HEK293 (cell line): ENCODE data around the gene NUSAP1.

Experiments
- CTCF ChIA-PET: fragments of 350-600 bp; formaldehyde crosslinking; extraction: SDS; loops from one replicate; lab custom pipeline; 2021; ENCODE audit warnings: antibody characterized with exemption; lab: Yijun Ruan, JAX
- POLR2A ChIA-PET: fragments of 300-600 bp; formaldehyde crosslinking; extraction: SDS; loops from one replicate; lab custom pipeline; 2020; ENCODE audit warnings: antibody characterized with exemption, inconsistent platforms; lab: Yijun Ruan, JAX
- H3K27ac ChIP-seq: fragments of 200-500 bp; sonication (Bioruptor generic); 2 replicates; pipeline ENCODE4 v1.5.1; 2014; ENCODE audit warnings: low read depth, low read length, control low read depth, inconsistent platforms; ENCODE audit errors: extremely low read depth
- H3K36me3 ChIP-seq, 2 experiments: fragments of 200-500 bp in 1 of 2; sonication (Bioruptor generic) in 1 of 2; 1 replicate in 1 of 2; 2 replicates in 1 of 2; pipeline ENCODE4 v1.5.1; 2014 to 2017; ENCODE audit warnings: inconsistent platforms in 2 of 2, low read length in 2 of 2; ENCODE audit not compliant: control insufficient read depth in 2 of 2, insufficient read depth in 1 of 2
- H3K4me1 ChIP-seq: fragments of 200-500 bp; sonication (Bioruptor generic); 2 replicates; pipeline ENCODE4 v1.5.1; 2014; ENCODE audit warnings: mild to moderate bottlenecking, low read length, inconsistent platforms; ENCODE audit not compliant: control insufficient read depth, insufficient read depth
- H3K4me3 ChIP-seq: 2 replicates; pipeline ENCODE4 v1.5.1; 2011; ENCODE audit warnings: low read depth, mild to moderate bottlenecking, control low read depth, low read length, moderate library complexity
- H3K9me3 ChIP-seq: fragments of 200-500 bp; sonication (Bioruptor generic); 2 replicates; pipeline ENCODE4 v1.5.1; 2014; ENCODE audit warnings: low read depth, low read length, inconsistent platforms; ENCODE audit not compliant: control insufficient read depth, insufficient read depth
- GLI4 ChIP-seq: fragments of 450-650 bp; formaldehyde crosslinking; IDR thresholded peaks from 2 replicates; pipeline ENCODE4 v1.5.1; 2016; ENCODE audit warnings: missing biosample characterization, missing genetic modification characterization
- HOXD13 ChIP-seq: sonication (generic); formaldehyde crosslinking; IDR thresholded peaks from 2 replicates; pipeline ENCODE4 v1.8.0; 2022; ENCODE audit warnings: missing genetic modification reagents, borderline replicate concordance
- KLF7 ChIP-seq: fragments of 450-650 bp; formaldehyde crosslinking; IDR thresholded peaks from 2 replicates; pipeline ENCODE4 v1.5.1; 2016; ENCODE audit warnings: missing biosample characterization, missing genetic modification characterization, borderline replicate concordance
- OSR2 ChIP-seq: fragments of 450-650 bp; formaldehyde crosslinking; IDR thresholded peaks from 2 replicates; pipeline ENCODE4 v1.5.1; 2016; ENCODE audit warnings: missing biosample characterization, missing genetic modification characterization
- YY1 ChIP-seq: fragments of 450-650 bp; formaldehyde crosslinking; IDR thresholded peaks from 2 replicates; pipeline ENCODE4 v1.5.1; 2018; ENCODE audit warnings: missing biosample characterization, missing genetic modification characterization
- YY2 ChIP-seq: fragments of 450-650 bp; formaldehyde crosslinking; IDR thresholded peaks from 2 replicates; pipeline ENCODE4 v1.5.1; 2016; ENCODE audit warnings: missing biosample characterization, missing genetic modification characterization
- ZBTB1 ChIP-seq: fragments of 450-650 bp; formaldehyde crosslinking; IDR thresholded peaks from 2 replicates; pipeline ENCODE4 v1.5.1; 2016; ENCODE audit warnings: missing biosample characterization, missing genetic modification characterization
- ZBTB21 ChIP-seq: fragments of 450-650 bp; formaldehyde crosslinking; IDR thresholded peaks from 2 replicates; pipeline ENCODE4 v1.5.1; 2017; ENCODE audit warnings: missing biosample characterization, missing genetic modification characterization
- ZBTB8A ChIP-seq: fragments of 450-650 bp; formaldehyde crosslinking; IDR thresholded peaks from 2 replicates; pipeline ENCODE4 v1.5.1; 2016; ENCODE audit warnings: missing biosample characterization, missing genetic modification characterization
- ZNF155 ChIP-seq: fragments of 450-650 bp; formaldehyde crosslinking; IDR thresholded peaks from 2 replicates; pipeline ENCODE4 v1.5.1; 2016; ENCODE audit warnings: missing biosample characterization, missing genetic modification characterization
- ZNF221 ChIP-seq: fragments of 450-650 bp; formaldehyde crosslinking; IDR thresholded peaks from 2 replicates; pipeline ENCODE4 v1.5.1; 2017; ENCODE audit warnings: missing biosample characterization, missing genetic modification characterization, borderline replicate concordance
- ZNF24 ChIP-seq: fragments of 450-650 bp; formaldehyde crosslinking; IDR thresholded peaks from 2 replicates; pipeline ENCODE4 v1.5.1; 2016; ENCODE audit warnings: missing biosample characterization, missing genetic modification characterization
- ZNF423 ChIP-seq: fragments of 450-650 bp; formaldehyde crosslinking; IDR thresholded peaks from 2 replicates; pipeline ENCODE4 v1.5.1; 2016; ENCODE audit warnings: missing biosample characterization, missing genetic modification characterization
- ZNF701 ChIP-seq: fragments of 450-650 bp; formaldehyde crosslinking; IDR thresholded peaks from 2 replicates; pipeline ENCODE4 v1.5.1; 2016; ENCODE audit warnings: missing biosample characterization, missing genetic modification characterization
- ZNF776 ChIP-seq: fragments of 450-650 bp; formaldehyde crosslinking; IDR thresholded peaks from 2 replicates; pipeline ENCODE4 v1.5.0; 2017; ENCODE audit warnings: missing biosample characterization, missing genetic modification characterization, borderline replicate concordance
- ZSCAN23 ChIP-seq: fragments of 450-650 bp; formaldehyde crosslinking; IDR thresholded peaks from 2 replicates; pipeline ENCODE4 v1.5.1; 2016; ENCODE audit warnings: missing biosample characterization, missing genetic modification characterization
- TF ChIP-seq, protein P1 (sequence below): fragments of 450-650 bp; formaldehyde crosslinking; IDR thresholded peaks from 2 replicates; pipeline ENCODE4 v1.5.0; 2017; ENCODE audit warnings: missing biosample characterization, missing genetic modification characterization, borderline replicate concordance
- TF ChIP-seq, protein P2 (sequence below): fragments of 450-650 bp; formaldehyde crosslinking; IDR thresholded peaks from 2 replicates; pipeline ENCODE4 v1.5.1; 2016; ENCODE audit warnings: missing biosample characterization, missing genetic modification characterization
- TF ChIP-seq, protein P3 (sequence below): fragments of 450-650 bp; formaldehyde crosslinking; IDR thresholded peaks from 2 replicates; pipeline ENCODE4 v1.5.1; 2016; ENCODE audit warnings: missing biosample characterization, missing genetic modification characterization
- TF ChIP-seq, protein P4 (sequence below): fragments of 450-650 bp; formaldehyde crosslinking; IDR thresholded peaks from 2 replicates; pipeline ENCODE4 v1.5.1; 2016; ENCODE audit warnings: missing biosample characterization, missing genetic modification characterization
- TF ChIP-seq, protein P5 (sequence below): fragments of 450-650 bp; formaldehyde crosslinking; IDR thresholded peaks from 2 replicates; pipeline ENCODE4 v1.5.1; 2016; ENCODE audit warnings: missing biosample characterization, missing genetic modification characterization
- TF ChIP-seq, protein P6 (sequence below): fragments of 450-650 bp; formaldehyde crosslinking; IDR thresholded peaks from 2 replicates; pipeline ENCODE4 v1.5.1; 2017; ENCODE audit warnings: missing biosample characterization, missing genetic modification characterization

The NUSAP1 gene

DNA sequence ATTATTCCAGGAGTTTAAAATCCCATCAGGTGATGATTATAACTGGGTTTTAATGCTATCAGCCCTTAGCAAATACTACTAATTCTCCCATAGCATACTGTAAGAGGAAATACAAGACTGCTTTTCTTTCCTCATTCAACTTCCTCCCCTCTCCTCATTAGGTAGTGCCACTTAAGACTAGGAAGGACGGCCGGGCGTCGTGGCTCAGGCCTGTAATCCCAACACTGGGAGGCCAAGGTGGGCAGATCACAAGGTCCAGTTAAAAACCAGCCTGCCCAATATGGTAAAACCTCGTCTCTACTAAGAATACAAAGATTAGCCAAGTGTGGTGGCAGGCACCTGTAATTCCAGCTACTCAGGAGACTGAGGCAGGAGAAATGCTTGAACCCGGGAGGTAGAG lies 55.0 kb downstream of the NUSAP1 start:
- Histone ChIP-seq H3K4me3 (no peak overlapping the region), H3K4me1 (no peaks in the 10 kb centered on the region), H3K9me3 (no peaks in the 10 kb centered on the region), H3K36me3 (peaks cover 5 to 8% of the 10 kb centered on the region in 2 experiments; a peak in 2 of 3 replicates), H3K27ac (no peak overlapping the region)
- ChIA-PET POLR2A (no interaction called here), CTCF (interaction anchor here (0.7 kb wide), 1 partner anchor 94 kb away, joined by 3 read pairs; no protein-coding TSS in a partner anchor)
- no peak for TF ChIP-seq ZBTB8A (tag by site-specific recombination)
- TF ChIP-seq, protein P1, sequence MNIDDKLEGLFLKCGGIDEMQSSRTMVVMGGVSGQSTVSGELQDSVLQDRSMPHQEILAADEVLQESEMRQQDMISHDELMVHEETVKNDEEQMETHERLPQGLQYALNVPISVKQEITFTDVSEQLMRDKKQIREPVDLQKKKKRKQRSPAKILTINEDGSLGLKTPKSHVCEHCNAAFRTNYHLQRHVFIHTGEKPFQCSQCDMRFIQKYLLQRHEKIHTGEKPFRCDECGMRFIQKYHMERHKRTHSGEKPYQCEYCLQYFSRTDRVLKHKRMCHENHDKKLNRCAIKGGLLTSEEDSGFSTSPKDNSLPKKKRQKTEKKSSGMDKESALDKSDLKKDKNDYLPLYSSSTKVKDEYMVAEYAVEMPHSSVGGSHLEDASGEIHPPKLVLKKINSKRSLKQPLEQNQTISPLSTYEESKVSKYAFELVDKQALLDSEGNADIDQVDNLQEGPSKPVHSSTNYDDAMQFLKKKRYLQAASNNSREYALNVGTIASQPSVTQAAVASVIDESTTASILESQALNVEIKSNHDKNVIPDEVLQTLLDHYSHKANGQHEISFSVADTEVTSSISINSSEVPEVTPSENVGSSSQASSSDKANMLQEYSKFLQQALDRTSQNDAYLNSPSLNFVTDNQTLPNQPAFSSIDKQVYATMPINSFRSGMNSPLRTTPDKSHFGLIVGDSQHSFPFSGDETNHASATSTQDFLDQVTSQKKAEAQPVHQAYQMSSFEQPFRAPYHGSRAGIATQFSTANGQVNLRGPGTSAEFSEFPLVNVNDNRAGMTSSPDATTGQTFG (tag by site-specific recombination): no peak
- TF ChIP-seq YY2: no peak
- no peak for TF ChIP-seq YY1
- no peak for TF ChIP-seq HOXD13 (CRISPR knock-in tag)
- no peak for TF ChIP-seq ZNF776
- TF ChIP-seq ZBTB1: no peak
- TF ChIP-seq ZNF423 (tag by site-specific recombination): no peak
- no peak for TF ChIP-seq ZNF155
- TF ChIP-seq ZNF24 (tag by site-specific recombination): no peak
- TF ChIP-seq ZSCAN23 (tag by site-specific recombination): no peak
- TF ChIP-seq GLI4 (tag by site-specific recombination): no peak
- TF ChIP-seq, protein P2, sequence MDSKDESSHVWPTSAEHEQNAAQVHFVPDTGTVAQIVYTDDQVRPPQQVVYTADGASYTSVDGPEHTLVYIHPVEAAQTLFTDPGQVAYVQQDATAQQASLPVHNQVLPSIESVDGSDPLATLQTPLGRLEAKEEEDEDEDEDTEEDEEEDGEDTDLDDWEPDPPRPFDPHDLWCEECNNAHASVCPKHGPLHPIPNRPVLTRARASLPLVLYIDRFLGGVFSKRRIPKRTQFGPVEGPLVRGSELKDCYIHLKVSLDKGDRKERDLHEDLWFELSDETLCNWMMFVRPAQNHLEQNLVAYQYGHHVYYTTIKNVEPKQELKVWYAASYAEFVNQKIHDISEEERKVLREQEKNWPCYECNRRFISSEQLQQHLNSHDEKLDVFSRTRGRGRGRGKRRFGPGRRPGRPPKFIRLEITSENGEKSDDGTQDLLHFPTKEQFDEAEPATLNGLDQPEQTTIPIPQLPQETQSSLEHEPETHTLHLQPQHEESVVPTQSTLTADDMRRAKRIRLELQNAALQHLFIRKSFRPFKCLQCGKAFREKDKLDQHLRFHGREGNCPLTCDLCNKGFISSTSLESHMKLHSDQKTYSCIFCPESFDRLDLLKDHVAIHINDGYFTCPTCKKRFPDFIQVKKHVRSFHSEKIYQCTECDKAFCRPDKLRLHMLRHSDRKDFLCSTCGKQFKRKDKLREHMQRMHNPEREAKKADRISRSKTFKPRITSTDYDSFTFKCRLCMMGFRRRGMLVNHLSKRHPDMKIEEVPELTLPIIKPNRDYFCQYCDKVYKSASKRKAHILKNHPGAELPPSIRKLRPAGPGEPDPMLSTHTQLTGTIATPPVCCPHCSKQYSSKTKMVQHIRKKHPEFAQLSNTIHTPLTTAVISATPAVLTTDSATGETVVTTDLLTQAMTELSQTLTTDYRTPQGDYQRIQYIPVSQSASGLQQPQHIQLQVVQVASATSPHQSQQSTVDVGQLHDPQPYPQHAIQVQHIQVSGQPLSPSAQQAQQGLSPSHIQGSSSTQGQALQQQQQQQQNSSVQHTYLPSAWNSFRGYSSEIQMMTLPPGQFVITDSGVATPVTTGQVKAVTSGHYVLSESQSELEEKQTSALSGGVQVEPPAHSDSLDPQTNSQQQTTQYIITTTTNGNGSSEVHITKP (tag by site-specific recombination): no peak
- no peak for TF ChIP-seq OSR2 (tag by site-specific recombination)
- TF ChIP-seq, protein P3, sequence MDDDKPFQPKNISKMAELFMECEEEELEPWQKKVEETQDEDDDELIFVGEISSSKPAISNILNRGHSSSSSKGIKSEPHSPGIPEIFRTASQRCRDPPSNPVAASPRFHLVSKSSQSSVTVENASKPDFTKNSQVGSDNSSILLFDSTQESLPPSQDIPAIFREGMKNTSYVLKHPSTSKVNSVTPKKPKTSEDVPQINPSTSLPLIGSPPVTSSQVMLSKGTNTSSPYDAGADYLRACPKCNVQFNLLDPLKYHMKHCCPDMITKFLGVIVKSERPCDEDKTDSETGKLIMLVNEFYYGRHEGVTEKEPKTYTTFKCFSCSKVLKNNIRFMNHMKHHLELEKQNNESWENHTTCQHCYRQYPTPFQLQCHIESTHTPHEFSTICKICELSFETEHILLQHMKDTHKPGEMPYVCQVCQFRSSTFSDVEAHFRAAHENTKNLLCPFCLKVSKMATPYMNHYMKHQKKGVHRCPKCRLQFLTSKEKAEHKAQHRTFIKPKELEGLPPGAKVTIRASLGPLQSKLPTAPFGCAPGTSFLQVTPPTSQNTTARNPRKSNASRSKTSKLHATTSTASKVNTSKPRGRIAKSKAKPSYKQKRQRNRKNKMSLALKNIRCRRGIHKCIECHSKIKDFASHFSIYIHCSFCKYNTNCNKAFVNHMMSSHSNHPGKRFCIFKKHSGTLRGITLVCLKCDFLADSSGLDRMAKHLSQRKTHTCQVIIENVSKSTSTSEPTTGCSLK (tag by site-specific recombination): no peak

DNA sequence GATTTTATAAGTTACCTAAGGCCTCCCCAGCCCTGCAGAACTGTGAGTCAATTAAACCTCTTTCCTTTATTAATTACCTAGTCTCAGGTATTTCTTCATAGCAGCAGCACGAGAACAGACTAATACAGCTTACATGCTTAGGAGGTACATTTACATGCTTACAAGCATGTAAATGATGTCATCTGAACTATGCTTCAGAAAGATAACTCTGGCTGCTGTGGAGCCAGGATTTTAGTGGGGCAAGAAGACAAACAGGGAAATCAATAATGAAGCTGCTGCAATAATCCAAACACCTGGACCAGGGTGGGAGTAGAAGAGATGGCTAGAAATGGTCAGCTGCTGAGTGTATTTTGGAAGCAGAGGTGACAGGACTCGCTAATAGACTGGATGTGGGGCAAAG lies 60.0 kb downstream of the NUSAP1 start:
- Histone ChIP-seq H3K4me3 (no peak overlapping the region), H3K4me1 (no peaks in the 10 kb centered on the region), H3K9me3 (no peaks in the 10 kb centered on the region), H3K27ac (no peak overlapping the region), H3K36me3 (peaks cover 9 to 29% of the 10 kb centered on the region in 2 experiments; a peak in 2 of 3 replicates)
- ChIA-PET POLR2A (interaction anchor here (0.6 kb wide), 1 partner anchor 438 kb away, joined by 4 read pairs; no protein-coding TSS in a partner anchor), CTCF (no interaction called here)
- no peak for TF ChIP-seq KLF7 (tag by site-specific recombination)
- TF ChIP-seq ZNF221 (tag by site-specific recombination): no peak
- TF ChIP-seq, protein P4, sequence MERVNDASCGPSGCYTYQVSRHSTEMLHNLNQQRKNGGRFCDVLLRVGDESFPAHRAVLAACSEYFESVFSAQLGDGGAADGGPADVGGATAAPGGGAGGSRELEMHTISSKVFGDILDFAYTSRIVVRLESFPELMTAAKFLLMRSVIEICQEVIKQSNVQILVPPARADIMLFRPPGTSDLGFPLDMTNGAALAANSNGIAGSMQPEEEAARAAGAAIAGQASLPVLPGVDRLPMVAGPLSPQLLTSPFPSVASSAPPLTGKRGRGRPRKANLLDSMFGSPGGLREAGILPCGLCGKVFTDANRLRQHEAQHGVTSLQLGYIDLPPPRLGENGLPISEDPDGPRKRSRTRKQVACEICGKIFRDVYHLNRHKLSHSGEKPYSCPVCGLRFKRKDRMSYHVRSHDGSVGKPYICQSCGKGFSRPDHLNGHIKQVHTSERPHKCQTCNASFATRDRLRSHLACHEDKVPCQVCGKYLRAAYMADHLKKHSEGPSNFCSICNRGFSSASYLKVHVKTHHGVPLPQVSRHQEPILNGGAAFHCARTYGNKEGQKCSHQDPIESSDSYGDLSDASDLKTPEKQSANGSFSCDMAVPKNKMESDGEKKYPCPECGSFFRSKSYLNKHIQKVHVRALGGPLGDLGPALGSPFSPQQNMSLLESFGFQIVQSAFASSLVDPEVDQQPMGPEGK (tag by site-specific recombination): no peak
- no peak for TF ChIP-seq ZNF701 (tag by site-specific recombination)
- TF ChIP-seq ZBTB21: no peak
- TF ChIP-seq, protein P5, sequence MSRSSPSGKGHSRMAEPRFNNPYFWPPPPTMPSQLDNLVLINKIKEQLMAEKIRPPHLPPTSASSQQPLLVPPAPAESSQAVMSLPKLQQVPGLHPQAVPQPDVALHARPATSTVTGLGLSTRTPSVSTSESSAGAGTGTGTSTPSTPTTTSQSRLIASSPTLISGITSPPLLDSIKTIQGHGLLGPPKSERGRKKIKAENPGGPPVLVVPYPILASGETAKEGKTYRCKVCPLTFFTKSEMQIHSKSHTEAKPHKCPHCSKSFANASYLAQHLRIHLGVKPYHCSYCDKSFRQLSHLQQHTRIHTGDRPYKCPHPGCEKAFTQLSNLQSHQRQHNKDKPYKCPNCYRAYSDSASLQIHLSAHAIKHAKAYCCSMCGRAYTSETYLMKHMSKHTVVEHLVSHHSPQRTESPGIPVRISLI (tag by site-specific recombination): no peak
- TF ChIP-seq, protein P6, sequence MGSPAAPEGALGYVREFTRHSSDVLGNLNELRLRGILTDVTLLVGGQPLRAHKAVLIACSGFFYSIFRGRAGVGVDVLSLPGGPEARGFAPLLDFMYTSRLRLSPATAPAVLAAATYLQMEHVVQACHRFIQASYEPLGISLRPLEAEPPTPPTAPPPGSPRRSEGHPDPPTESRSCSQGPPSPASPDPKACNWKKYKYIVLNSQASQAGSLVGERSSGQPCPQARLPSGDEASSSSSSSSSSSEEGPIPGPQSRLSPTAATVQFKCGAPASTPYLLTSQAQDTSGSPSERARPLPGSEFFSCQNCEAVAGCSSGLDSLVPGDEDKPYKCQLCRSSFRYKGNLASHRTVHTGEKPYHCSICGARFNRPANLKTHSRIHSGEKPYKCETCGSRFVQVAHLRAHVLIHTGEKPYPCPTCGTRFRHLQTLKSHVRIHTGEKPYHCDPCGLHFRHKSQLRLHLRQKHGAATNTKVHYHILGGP (tag by site-specific recombination): no peak
